ENCODE results near the gene RASL12.

Gene RASL12

GRCh38 chr15:65092911-65093792 is 25.4 kb upstream of the RASL12 start:
- DNase-seq: no peak

GRCh38 chr15:65091946-65092770 is 24.4 kb upstream of the RASL12 start:
- no peak for DNase-seq

GRCh38 chr15:65089206-65089824 is 21.5 kb upstream of the RASL12 start:
- no peak for DNase-seq

GRCh38 chr15:65088643-65089021 is 20.8 kb upstream of the RASL12 start:
- DNase-seq: no peak

- DNase-seq: no peak
These were observed 20.3 kb upstream of the RASL12 start for GRCh38 chr15:65087873-65088642.

- DNase-seq: no peak
These were observed 19.6 kb upstream of the RASL12 start for GRCh38 chr15:65087411-65087810.

GRCh38 chr15:65086680-65087111 is 18.9 kb upstream of the RASL12 start:
- DNase-seq: no peak

GRCh38 chr15:65085990-65086679 is 18.3 kb upstream of the RASL12 start:
- DNase-seq: no peak

- no peak for DNase-seq
These were observed 17.5 kb upstream of the RASL12 start for GRCh38 chr15:65085207-65085753.

- no peak for DNase-seq
These were observed 16.9 kb upstream of the RASL12 start for GRCh38 chr15:65084500-65085206.

- no peak for DNase-seq
These were observed 15.5 kb upstream of the RASL12 start for GRCh38 chr15:65083262-65083701.

GRCh38 chr15:65082303-65082953 is 14.6 kb upstream of the RASL12 start:
- no peak for DNase-seq

GRCh38 chr15:65081758-65082157 is 14.0 kb upstream of the RASL12 start:
- DNase-seq: peak; percentile 14

- no peak for DNase-seq
These were observed 13.5 kb upstream of the RASL12 start for GRCh38 chr15:65081270-65081669.

GRCh38 chr15:65079580-65079979 is 11.8 kb upstream of the RASL12 start:
- DNase-seq: no peak

- DNase-seq: peak; percentile 13
These were observed 10.2 kb upstream of the RASL12 start for GRCh38 chr15:65077981-65078352.

GRCh38 chr15:65077291-65077980 is 9.6 kb upstream of the RASL12 start:
- no peak for DNase-seq

GRCh38 chr15:65076486-65077290 is 8.9 kb upstream of the RASL12 start, which contains the start of gene KBTBD13:
Gene KBTBD13, plus strand, starts transcription at chr15:65076746. Its CDS starts 70 bp downstream, at chr15:65076816.
- no peak for DNase-seq

Data from activated T-cell treated with anti-CD3 and anti-CD28 coated beads for 4 hours (primary cell).